Measurements from ENCODE around the gene SPOPL.
"Not testable (repeated sequence)": the region's sequence is repeated elsewhere in the genome, so short reads cannot be mapped to it uniquely, and the experiment has no call there.

SPOPL gene

GRCh38 chr2:138494265-138494966 lies 7.2 kb upstream of the SPOPL start:
- no peak for DNase-seq

- DNase-seq, result no peak
Observed at GRCh38 chr2:138495384-138495783, 6.2 kb upstream of the SPOPL start.

GRCh38 chr2:138496096-138496651 lies 5.4 kb upstream of the SPOPL start:
- DNase-seq, result no peak

- no peak for DNase-seq
Observed at GRCh38 chr2:138497294-138497693, 4.3 kb upstream of the SPOPL start.

GRCh38 chr2:138499684-138500083 lies 1.9 kb upstream of the SPOPL start:
- no peak for DNase-seq

- no peak for DNase-seq
Observed at GRCh38 chr2:138500592-138501424, 762 bp upstream of the SPOPL start.

- DNase-seq, result no peak
Observed at GRCh38 chr2:138502255-138503086, 901 bp downstream of the SPOPL start.

- no peak for DNase-seq
Observed at GRCh38 chr2:138503087-138503442, 1.5 kb downstream of the SPOPL start.

- no peak for DNase-seq
Observed at GRCh38 chr2:138503652-138504051, 2.1 kb downstream of the SPOPL start.

- DNase-seq, result no peak
Observed at GRCh38 chr2:138504092-138504491, 2.5 kb downstream of the SPOPL start.

GRCh38 chr2:138504546-138505235 lies 3.1 kb downstream of the SPOPL start:
- DNase-seq, result no peak

- no peak for DNase-seq
Observed at GRCh38 chr2:138507267-138507666, 5.7 kb downstream of the SPOPL start.

GRCh38 chr2:138510319-138510718 lies 8.7 kb downstream of the SPOPL start:
- no peak for DNase-seq

GRCh38 chr2:138512672-138513071 lies 11.1 kb downstream of the SPOPL start:
- no peak for DNase-seq

- no peak for DNase-seq
Observed at GRCh38 chr2:138514173-138514572, 12.6 kb downstream of the SPOPL start.

GRCh38 chr2:138515092-138515491 lies 13.5 kb downstream of the SPOPL start:
- no peak for DNase-seq

GRCh38 chr2:138516030-138516704 lies 14.6 kb downstream of the SPOPL start:
- DNase-seq, result no peak

- no peak for DNase-seq
Observed at GRCh38 chr2:138518860-138519259, 17.3 kb downstream of the SPOPL start.

- no peak for DNase-seq
Observed at GRCh38 chr2:138521821-138522220, 20.3 kb downstream of the SPOPL start.

- DNase-seq, result no peak
Observed at GRCh38 chr2:138522556-138522955, 21.0 kb downstream of the SPOPL start.

GRCh38 chr2:138523018-138523672 lies 21.6 kb downstream of the SPOPL start:
- DNase-seq, result not testable (repeated sequence)
